ENCODE results near the gene LRRK1. TPM values are rescaled to one million over a fixed set of nuclear protein-coding genes. Genes with fewer than 3 reads are reported as not detected.

Gene LRRK1
- total RNA-seq, 1 donor from 2014 or later = 21.1 TPM

DNA sequence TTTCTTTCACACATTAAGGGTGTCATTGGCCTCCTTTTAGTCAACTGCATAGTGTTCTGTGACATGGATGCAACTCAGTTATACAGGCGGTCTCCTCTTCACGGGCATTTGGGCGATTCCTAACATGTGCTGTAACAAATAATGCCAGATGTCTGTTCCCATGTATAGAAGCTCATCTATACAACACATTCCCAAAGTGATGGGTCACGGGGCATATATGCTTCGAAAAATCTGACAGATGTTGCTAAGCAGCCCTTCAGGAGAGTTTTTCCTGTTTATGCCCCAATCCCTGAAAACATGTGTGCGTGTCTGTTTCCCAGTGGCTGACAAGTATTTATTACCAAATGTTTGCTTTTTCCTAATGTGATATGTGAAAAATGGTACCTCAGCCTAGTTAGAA, 25.8 kb downstream of the LRRK1 start:
- Histone ChIP-seq H3K9me3 (no peaks in the 10 kb centered on the region), H3K27ac (peak overlapping the region; percentile 25), H3K36me3 (no peaks in the 10 kb centered on the region), H3K27me3 (no peaks in the 10 kb centered on the region), H3K4me1 (peaks cover 14% of the 10 kb centered on the region), H3K4me3 (no peak overlapping the region)
- DNase-seq (ENCODE audit: extremely low spot score in 2 of 2) = no peak
- TF ChIP-seq POLR2A (IDR thresholded peaks at IDR 0.05) (no peak), POLR2AphosphoS5 (IDR thresholded peaks at IDR 0.05; ENCODE audit: insufficient read depth in 1 of 2, low read depth in 1 of 2) (no peak)
- TF ChIP-seq, protein P1, sequence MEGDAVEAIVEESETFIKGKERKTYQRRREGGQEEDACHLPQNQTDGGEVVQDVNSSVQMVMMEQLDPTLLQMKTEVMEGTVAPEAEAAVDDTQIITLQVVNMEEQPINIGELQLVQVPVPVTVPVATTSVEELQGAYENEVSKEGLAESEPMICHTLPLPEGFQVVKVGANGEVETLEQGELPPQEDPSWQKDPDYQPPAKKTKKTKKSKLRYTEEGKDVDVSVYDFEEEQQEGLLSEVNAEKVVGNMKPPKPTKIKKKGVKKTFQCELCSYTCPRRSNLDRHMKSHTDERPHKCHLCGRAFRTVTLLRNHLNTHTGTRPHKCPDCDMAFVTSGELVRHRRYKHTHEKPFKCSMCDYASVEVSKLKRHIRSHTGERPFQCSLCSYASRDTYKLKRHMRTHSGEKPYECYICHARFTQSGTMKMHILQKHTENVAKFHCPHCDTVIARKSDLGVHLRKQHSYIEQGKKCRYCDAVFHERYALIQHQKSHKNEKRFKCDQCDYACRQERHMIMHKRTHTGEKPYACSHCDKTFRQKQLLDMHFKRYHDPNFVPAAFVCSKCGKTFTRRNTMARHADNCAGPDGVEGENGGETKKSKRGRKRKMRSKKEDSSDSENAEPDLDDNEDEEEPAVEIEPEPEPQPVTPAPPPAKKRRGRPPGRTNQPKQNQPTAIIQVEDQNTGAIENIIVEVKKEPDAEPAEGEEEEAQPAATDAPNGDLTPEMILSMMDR (IDR thresholded peaks at IDR 0.05) = no peak
- intact Hi-C loops (cut with DNase I) = no loop called here

DNA sequence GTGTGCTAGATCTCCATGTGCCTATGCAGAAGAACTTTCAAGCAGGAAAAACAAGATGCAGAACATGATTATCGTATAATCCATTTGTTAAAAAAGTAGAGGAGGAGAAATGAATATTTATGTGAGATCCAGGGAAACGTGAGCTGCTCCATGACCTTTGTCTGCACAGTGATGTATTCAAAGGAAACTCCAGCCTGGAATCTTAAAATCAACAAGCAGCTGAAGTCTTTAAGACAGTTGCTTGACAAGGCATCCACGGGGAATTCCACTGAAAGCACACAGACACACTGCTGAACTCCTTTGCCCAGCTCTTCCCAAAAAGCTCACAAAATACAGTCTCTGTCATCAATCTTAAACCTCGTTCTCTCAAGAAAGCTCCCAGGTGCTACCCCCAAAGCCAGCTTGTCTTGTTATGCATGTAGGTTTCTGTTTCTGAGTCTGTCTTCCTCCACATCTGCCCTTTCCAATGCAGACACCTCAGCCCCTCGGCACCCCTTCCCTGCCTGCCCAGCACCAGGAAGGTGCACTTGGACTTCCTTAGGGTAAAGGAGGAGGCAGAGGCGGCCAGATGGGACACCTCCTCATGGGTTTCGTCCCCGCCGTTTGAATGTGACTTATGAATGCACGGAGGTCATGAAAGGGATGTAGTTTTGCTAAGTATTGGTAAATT, 28.7 kb downstream of the LRRK1 start:
- H3K4me3 ChIP-seq = no peak overlapping the region
- H3K36me3 ChIP-seq = no peaks in the 10 kb centered on the region
- no peaks in the 10 kb centered on the region for H3K27me3 ChIP-seq
- TF ChIP-seq, protein P1 (IDR thresholded peaks at IDR 0.05) = no peak
- TF ChIP-seq POLR2AphosphoS5 (IDR thresholded peaks at IDR 0.05; ENCODE audit: insufficient read depth in 1 of 2, low read depth in 1 of 2) (no peak), POLR2A (IDR thresholded peaks at IDR 0.05) (no peak)
- DNase-seq (ENCODE audit: extremely low spot score in 2 of 2) = no peak
- peaks cover 14% of the 10 kb centered on the region for H3K4me1 ChIP-seq
- no peak overlapping the region for H3K27ac ChIP-seq
- intact Hi-C loops (cut with DNase I) = no loop called here
- H3K9me3 ChIP-seq = no peaks in the 10 kb centered on the region

DNA sequence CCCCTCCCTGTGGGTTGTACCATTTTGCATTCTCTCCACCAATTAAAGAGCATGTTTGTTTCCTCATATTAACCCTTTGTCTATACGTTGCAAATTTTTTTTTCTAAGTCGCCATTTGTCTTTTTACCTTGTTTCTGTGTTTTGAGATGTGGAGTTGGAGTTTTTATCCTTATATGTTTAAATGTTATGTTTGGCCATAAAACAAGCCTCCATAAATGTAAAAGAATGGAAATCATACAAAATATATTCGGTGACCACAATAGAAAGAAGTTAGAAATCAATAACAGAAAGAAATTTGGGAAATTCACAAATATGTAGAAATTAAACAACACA, 29.2 kb downstream of the LRRK1 start:
- Histone ChIP-seq H3K4me3 (no peak overlapping the region), H3K27me3 (no peaks in the 10 kb centered on the region), H3K36me3 (no peaks in the 10 kb centered on the region), H3K4me1 (peaks cover 10% of the 10 kb centered on the region), H3K9me3 (no peaks in the 10 kb centered on the region), H3K27ac (no peak overlapping the region)
- TF ChIP-seq POLR2A (IDR thresholded peaks at IDR 0.05) (no peak), POLR2AphosphoS5 (IDR thresholded peaks at IDR 0.05; ENCODE audit: insufficient read depth in 1 of 2, low read depth in 1 of 2) (no peak)
- TF ChIP-seq, protein P1 (IDR thresholded peaks at IDR 0.05) = no peak
- DNase-seq (ENCODE audit: extremely low spot score in 2 of 2) = no peak
- intact Hi-C loops (cut with DNase I) = no loop called here

DNA sequence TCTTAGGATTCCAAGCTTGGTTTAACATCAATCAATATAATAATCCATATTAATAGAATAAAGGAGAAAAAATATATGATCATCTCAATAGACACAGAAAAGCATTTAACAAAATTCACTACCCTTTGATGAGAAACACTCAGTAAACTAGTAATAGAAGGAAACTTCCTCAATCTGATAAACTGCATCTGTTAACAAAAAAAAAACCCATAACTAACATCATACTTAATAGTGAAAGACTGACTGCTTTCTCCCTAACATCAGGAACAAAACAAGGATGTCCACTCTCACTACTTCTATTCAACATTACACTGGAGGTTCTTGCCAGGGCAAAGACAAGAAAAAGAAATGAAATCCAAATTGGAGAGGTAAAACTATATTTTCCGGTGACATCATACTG, 30.5 kb downstream of the LRRK1 start:
- TF ChIP-seq, protein P1 (IDR thresholded peaks at IDR 0.05) = no peak
- TF ChIP-seq POLR2A (IDR thresholded peaks at IDR 0.05) (no peak), POLR2AphosphoS5 (IDR thresholded peaks at IDR 0.05; ENCODE audit: insufficient read depth in 1 of 2, low read depth in 1 of 2) (no peak)
- Histone ChIP-seq H3K36me3 (no peaks in the 10 kb centered on the region), H3K4me3 (no peak overlapping the region), H3K27me3 (no peaks in the 10 kb centered on the region), H3K27ac (no peak overlapping the region), H3K9me3 (no peaks in the 10 kb centered on the region), H3K4me1 (no peaks in the 10 kb centered on the region)
- intact Hi-C loops (cut with DNase I) = no loop called here
- DNase-seq (ENCODE audit: extremely low spot score in 2 of 2) = no peak

DNA sequence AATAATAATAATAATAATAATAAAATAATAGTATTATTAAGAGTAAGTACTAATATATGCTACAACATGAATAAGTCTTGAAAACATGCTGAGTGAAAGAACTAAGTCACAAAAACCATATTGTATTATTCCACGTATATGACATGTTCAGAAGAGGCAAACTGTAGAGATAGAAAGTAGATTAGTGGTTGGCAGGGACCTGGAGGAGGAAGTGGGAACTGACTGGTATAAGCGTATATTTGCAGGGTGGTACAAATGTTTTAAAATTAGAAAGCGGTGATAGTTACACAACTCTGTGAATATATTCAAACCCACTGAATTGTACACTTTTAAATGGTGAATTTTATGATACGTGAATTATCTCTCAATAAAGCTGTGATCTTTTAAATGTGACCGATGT, 32.8 kb downstream of the LRRK1 start:
- Histone ChIP-seq H3K27ac (no peak overlapping the region), H3K9me3 (no peaks in the 10 kb centered on the region), H3K4me1 (no peaks in the 10 kb centered on the region), H3K36me3 (no peaks in the 10 kb centered on the region), H3K27me3 (no peaks in the 10 kb centered on the region), H3K4me3 (no peak overlapping the region)
- intact Hi-C loops (cut with DNase I) = no loop called here
- no peak for TF ChIP-seq POLR2A (IDR thresholded peaks at IDR 0.05)
- TF ChIP-seq, protein P1 (IDR thresholded peaks at IDR 0.05) = no peak
- TF ChIP-seq POLR2AphosphoS5 (IDR thresholded peaks at IDR 0.05; ENCODE audit: insufficient read depth in 1 of 2, low read depth in 1 of 2) = no peak
- no peak for DNase-seq (ENCODE audit: extremely low spot score in 2 of 2)
